Fibroblast of lung (primary cell): ENCODE data around the gene MT1H.

Experiments
- EZH2 ChIP-seq: IDR thresholded peaks from 2 replicates; pipeline ENCODE4 v1.5.1; 2012; ENCODE audit warnings: low read length, control low read depth, mild to moderate bottlenecking; ENCODE audit errors: missing control alignments
- TF ChIP-seq, protein P1 (sequence below), 2 donors: IDR thresholded peaks in 1 of 2; conservative IDR thresholded peaks in 1 of 2; 1 replicate in 1 of 2; 2 replicates in 1 of 2; pipeline ENCODE4 v1.5.1; 2011 to 2012; ENCODE audit warnings: low read length in 2 of 2, control low read depth in 1 of 2, inconsistent platforms in 1 of 2, low read depth in 1 of 2, mild to moderate bottlenecking in 1 of 2

DNA sequence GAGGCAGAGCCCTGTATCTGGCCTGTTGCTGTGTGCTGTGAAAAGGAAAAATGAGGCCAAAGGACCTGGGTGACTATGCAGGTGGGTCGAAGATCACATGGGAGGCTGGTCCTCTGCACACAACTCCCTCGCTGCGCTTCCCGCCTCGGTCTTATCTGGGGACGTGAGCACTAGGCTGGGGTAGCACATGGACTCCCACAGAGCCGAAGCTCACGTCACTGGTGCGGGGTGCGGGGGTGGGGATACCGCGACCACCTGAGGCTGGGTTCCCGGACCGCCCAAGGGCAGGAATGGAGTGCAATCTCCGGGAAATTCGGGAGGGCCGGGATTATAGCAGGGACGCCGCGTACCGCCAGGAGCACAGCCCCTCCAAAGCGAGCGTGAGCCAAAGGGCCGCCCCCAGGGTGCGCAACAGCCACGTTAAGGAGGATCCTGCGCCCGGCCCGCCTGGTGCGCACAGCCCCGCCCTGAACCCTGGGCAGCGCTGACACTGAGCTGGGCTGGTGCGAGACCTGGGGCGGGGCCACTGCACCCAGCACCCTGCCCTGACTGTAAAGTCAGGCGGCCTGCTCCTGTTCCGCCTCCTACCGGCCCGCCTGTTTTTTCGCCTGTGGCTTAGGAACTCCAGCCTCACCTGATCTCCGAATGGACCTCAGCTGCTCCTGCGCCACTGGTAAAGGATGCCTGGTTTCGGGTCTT lies 26.4 kb upstream of the MT1H start:
- TF ChIP-seq, protein P1, sequence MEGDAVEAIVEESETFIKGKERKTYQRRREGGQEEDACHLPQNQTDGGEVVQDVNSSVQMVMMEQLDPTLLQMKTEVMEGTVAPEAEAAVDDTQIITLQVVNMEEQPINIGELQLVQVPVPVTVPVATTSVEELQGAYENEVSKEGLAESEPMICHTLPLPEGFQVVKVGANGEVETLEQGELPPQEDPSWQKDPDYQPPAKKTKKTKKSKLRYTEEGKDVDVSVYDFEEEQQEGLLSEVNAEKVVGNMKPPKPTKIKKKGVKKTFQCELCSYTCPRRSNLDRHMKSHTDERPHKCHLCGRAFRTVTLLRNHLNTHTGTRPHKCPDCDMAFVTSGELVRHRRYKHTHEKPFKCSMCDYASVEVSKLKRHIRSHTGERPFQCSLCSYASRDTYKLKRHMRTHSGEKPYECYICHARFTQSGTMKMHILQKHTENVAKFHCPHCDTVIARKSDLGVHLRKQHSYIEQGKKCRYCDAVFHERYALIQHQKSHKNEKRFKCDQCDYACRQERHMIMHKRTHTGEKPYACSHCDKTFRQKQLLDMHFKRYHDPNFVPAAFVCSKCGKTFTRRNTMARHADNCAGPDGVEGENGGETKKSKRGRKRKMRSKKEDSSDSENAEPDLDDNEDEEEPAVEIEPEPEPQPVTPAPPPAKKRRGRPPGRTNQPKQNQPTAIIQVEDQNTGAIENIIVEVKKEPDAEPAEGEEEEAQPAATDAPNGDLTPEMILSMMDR (conservative IDR thresholded peaks at IDR 0.05 in 1 of 2, IDR thresholded peaks at IDR 0.05 in 1 of 2; ENCODE audit: low read depth in 1 of 2, low read length in 2 of 2) = peak in 1 of 2 donors; percentile 32
- TF ChIP-seq EZH2 = no peak
